Urinary bladder (tissue), 4 donors: ENCODE data around the gene CDCA8. TPM values are rescaled to one million over a fixed set of nuclear protein-coding genes. Genes with fewer than 3 reads are reported as not detected.

Experiments
- DNase-seq: peaks from one replicate; pipeline ENCODE4 v3.0.0-alpha.2; 2015; ENCODE audit errors: extremely low spot score
- H3K27ac ChIP-seq: one replicate; pipeline ENCODE4 v1.5.1; 2013; ENCODE audit warnings: low read depth, mild to moderate bottlenecking, moderate library complexity
- H3K36me3 ChIP-seq: one replicate; pipeline ENCODE4 v1.6.1; 2013; ENCODE audit warnings: mild to moderate bottlenecking, moderate library complexity; ENCODE audit not compliant: insufficient read depth
- H3K4me1 ChIP-seq: one replicate; pipeline ENCODE4 v1.6.1; 2013; ENCODE audit warnings: mild to moderate bottlenecking, moderate library complexity; ENCODE audit not compliant: insufficient read depth
- H3K4me3 ChIP-seq: one replicate; pipeline ENCODE4 v1.5.1; 2013; ENCODE audit warnings: low read depth, low read length
- WGBS: extraction: QIAGEN DNeasy Blood & Tissue Kit; methylation state at CpG from one replicate; pipeline ENCODE4 v1.1.7; 2013; 5-methylcytosine and 5-hydroxymethylcytosine counted together
- polyA plus RNA-seq: library from polyadenylated mRNA; stranded (reverse); fragments of 200-250 nt; gene quantifications from one replicate; pipeline ENCODE4 v1.2.3, GENCODE V29; 2013
- total RNA-seq: library from RNA; depleted of rRNA; stranded (reverse); fragments of >200 nt; gene quantifications from one replicate; pipeline ENCODE4 v1.2.3, GENCODE V29; 2014
- donor health status: healthy with polysubstance abuse.
- donor health status: healthy.

CDCA8 gene
- total and polyA plus RNA-seq, 2 donors, result 1.3 to 3.1 TPM

DNA sequence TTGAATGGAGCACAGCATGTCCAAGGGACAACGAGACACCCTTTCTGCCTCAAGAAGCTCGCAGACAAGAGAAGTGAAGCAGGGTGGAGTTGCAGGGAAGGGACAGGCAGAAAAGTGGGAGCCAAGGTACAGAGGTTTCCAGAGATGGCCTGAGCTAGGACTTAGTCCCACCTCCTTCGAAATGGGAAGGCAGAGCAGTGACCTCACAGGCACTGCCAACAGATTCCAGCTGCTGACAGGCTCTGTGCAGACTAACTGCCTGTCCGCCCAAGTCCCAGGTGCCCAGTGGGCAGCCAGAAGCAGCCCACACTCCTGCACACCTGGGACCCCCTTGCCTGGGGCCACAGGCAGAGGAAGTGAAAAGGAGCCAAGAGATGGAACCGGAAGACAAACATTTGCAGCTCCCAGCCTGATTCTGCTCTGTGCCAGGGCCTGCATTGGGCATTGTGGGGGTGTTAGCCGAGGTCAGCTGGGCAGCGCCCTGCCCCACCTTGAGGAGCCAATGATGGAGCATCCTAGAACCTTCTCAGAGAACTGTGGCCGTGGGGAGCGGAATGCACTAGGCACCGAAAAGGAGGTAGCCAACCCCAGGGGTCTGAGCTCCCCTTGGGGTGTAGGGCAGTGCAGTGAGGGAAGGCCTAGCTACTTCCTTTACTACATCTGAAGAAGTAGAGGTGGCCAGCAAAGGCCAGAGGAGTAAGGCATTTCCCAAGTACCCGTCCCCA, 30.1 kb upstream of the CDCA8 start:
- H3K4me3 ChIP-seq, result no peak overlapping the region
- 86% methylated on average over 11 of the region's 11 CpGs for WGBS
- DNase-seq, result no peak
- H3K4me1 ChIP-seq, result no peaks in the 10 kb centered on the region
- H3K27ac ChIP-seq, result no peak overlapping the region
- no peaks in the 10 kb centered on the region for H3K36me3 ChIP-seq

DNA sequence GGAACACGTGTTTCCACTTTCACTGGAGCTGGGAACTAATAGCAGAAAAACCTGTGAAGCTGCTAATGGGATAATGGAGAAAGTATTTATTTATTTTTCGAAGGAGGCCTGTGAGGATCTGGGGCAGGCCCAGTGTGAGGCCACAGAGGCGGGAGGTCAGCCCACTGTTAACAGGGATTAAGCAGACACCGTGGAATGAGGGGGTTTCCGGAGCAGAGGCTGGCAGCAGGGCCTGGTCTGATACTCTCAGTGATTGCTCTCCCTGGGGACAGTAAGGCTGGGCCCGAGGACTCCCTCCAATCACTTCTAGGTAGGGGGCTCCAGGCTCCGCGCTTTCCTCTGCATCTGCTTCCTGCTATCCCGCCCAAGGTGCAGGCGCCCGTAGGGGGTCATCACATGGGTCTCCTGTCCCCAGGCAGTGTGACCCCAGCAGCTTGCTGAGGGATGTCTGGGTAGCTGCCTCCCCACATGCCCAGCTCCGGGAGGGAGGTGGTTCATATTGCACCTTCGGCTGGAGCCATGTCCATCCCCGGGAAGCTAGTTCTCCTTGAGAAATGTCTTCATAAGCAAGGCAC, 28.8 kb upstream of the CDCA8 start:
- DNase-seq, result no peak
- H3K4me3 ChIP-seq, result no peak overlapping the region
- no peaks in the 10 kb centered on the region for H3K36me3 ChIP-seq
- H3K27ac ChIP-seq, result no peak overlapping the region
- no peaks in the 10 kb centered on the region for H3K4me1 ChIP-seq
- 53% methylated on average over 14 of the region's 14 CpGs for WGBS

DNA sequence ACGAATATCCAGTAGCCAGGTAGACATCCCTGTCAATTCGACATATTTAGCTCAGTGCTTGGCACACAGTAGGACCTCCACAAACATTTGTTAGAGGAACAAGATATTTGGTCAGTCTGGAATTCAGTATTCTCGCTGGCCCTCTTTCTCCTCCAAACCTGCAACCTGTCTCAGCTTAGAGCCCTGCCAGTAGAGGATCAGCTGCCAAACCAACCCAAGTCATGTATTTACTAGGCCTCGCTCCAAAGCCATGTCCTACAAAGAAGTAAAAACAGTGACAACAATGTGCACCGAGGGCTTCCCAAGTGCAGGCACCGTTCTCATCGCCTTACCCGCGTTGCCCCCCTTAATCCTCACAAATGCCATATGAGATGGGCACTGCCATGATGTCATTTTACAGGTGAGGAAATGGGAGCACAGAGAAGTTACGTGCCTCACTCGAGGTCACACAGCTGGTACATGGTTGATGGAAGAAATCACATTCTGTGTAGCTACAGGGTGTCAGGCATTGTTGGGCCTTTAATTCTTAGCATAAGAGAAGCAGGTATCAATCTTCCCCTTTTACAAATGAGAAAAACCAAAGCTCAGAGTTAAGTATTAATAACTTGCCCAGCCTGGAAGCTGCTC, 26.0 kb upstream of the CDCA8 start:
- Histone ChIP-seq H3K4me1 (no peaks in the 10 kb centered on the region), H3K36me3 (no peaks in the 10 kb centered on the region), H3K4me3 (no peak overlapping the region), H3K27ac (no peak overlapping the region)
- DNase-seq, result no peak
- 76% methylated on average over 11 of the region's 11 CpGs for WGBS

DNA sequence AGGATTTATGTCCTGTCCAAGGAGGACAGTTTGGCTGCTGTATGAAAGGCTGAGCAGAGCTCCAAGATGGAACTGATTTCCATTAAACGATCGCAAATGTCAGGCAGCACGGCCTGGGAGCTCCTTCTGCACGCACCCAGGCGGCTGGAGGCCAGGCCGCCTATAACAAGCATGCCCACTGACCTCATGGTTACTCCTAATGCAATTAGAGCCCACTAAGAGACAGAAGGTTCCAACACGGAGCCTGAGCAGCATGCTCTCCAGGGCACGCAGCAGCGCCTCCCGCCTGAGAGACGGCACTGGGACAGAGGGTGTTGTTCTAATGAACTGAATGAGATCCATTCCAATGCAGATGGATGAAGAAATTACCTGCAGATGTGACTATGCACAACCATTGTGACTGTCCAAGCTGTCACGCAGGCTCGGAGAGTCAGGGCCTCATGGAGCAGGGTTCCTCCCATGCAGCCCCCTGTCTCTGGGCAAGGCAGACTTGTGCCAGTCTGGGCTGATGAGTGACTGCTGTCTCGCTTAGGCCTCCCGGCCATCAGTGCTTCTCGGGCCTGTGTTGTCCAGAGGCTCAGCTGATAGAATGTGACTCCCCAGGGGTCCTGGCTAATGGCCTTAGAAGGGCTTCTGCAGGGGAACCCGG, 25.2 kb upstream of the CDCA8 start:
- DNase-seq, result no peak
- no peak overlapping the region for H3K27ac ChIP-seq
- 43% methylated on average over 17 of the region's 17 CpGs for WGBS

DNA sequence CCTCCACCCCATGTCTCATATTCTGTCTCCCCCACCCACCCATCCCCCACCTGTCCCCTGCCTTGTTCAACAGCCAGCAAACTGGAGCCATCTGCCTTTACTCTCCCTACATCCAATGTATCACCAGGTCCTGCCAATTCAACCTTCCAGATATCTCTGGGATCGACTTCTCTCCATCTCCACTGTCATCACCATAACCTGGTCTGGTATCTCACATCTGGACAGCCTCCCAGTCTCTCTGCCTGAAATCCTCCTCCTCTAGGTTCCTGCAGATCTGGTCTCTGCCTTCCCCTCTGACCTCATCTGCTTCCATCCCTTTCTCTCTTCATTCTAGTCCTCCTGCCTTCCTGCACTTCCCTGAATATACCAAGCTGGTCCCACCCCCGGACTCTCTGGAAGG, 22.2 kb upstream of the CDCA8 start:
- H3K4me1 ChIP-seq, result no peaks in the 10 kb centered on the region
- WGBS, result 55% methylated on average over 2 of the region's 2 CpGs
- no peak for DNase-seq
- no peaks in the 10 kb centered on the region for H3K36me3 ChIP-seq
- H3K4me3 ChIP-seq, result no peak overlapping the region
- H3K27ac ChIP-seq, result no peak overlapping the region

More for the DNA sequence above, 25.2 kb upstream of the CDCA8 start:
- H3K36me3 ChIP-seq, result no peaks in the 10 kb centered on the region
- no peak overlapping the region for H3K4me3 ChIP-seq
- no peaks in the 10 kb centered on the region for H3K4me1 ChIP-seq

DNA sequence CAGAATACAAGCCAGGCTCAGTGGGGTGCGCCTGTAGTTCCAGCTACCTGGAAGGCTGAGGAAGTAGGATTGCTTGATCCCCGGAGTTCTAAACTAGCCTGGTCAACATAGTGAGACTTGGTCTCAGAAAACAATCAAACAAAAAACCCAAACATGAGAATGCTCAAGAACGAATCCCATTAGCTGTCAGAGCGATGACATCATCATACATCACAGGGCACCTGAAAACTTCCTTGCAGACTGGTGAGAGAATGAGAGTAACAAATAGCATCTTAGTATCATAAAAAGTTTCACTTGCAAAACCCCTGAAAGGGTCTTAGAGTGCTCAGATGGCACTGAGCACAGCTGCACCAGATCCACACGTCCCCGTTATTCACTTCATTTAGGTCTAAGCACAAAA, 21.1 kb upstream of the CDCA8 start:
- DNase-seq, result no peak
- Histone ChIP-seq H3K36me3 (no peaks in the 10 kb centered on the region), H3K4me3 (no peak overlapping the region), H3K4me1 (no peaks in the 10 kb centered on the region), H3K27ac (no peak overlapping the region)
- WGBS, result 74% methylated on average over 6 of the region's 6 CpGs

DNA sequence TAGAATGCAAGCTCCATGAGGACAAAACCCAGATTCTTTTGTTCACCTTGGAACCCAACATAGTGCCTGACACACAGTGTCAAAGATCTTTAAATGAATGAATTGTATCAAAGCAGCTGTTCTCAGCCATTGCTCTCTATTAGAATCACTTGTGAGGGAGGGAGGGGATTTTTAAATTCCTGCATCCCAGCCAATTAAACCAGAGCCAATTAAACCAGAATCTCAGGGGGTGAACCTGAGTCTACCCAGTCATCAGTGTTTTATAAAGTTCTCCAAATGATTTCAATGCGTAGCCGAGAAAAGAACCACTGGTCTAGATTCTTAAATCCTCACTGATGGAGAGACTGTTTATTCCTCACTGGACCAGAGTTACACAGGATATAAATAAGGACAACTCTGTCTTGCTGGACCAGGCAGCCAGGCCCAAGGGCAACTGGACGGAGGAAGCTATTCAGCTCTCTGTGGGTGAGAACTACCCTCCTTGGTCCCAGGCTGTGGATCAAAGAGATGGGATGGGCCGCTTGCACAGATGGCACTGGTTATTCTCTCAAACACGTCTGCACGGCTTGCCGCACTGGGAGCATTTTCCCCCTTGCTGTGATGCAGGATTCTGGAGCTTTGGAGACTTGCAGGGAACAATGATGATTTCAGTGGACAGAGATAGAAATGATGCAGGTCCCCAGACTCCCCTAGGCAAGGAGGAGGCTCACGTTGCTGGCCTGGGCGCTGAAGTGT, 20.0 kb upstream of the CDCA8 start:
- Histone ChIP-seq H3K27ac (no peak overlapping the region), H3K4me1 (no peaks in the 10 kb centered on the region), H3K4me3 (no peak overlapping the region), H3K36me3 (no peaks in the 10 kb centered on the region)
- no peak for DNase-seq
- 35% methylated on average over 9 of the region's 9 CpGs for WGBS

DNA sequence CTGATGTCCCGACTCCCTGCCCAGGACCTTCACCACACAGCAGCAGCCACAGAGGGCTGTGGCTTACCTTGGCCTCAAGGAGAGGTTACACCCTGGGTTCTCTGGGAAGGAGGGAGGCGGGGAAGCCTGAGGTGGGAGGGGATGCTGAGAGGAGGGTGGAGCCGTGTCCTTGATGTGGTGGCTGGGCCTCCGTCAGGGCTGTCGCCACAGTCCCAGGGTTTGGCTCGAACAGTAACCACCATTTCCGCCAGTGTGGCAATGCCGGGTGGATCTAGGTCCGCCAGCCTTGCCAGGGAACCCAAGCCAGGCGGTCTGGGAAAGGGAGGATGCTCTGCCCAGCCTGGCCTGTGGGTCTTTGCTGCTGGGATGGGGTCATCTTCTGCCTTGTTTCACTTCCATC, 18.4 kb upstream of the CDCA8 start:
- H3K4me1 ChIP-seq, result no peaks in the 10 kb centered on the region
- no peaks in the 10 kb centered on the region for H3K36me3 ChIP-seq
- 77% methylated on average over 10 of the region's 10 CpGs for WGBS
- H3K27ac ChIP-seq, result no peak overlapping the region
- DNase-seq, result no peak
- H3K4me3 ChIP-seq, result no peak overlapping the region

DNA sequence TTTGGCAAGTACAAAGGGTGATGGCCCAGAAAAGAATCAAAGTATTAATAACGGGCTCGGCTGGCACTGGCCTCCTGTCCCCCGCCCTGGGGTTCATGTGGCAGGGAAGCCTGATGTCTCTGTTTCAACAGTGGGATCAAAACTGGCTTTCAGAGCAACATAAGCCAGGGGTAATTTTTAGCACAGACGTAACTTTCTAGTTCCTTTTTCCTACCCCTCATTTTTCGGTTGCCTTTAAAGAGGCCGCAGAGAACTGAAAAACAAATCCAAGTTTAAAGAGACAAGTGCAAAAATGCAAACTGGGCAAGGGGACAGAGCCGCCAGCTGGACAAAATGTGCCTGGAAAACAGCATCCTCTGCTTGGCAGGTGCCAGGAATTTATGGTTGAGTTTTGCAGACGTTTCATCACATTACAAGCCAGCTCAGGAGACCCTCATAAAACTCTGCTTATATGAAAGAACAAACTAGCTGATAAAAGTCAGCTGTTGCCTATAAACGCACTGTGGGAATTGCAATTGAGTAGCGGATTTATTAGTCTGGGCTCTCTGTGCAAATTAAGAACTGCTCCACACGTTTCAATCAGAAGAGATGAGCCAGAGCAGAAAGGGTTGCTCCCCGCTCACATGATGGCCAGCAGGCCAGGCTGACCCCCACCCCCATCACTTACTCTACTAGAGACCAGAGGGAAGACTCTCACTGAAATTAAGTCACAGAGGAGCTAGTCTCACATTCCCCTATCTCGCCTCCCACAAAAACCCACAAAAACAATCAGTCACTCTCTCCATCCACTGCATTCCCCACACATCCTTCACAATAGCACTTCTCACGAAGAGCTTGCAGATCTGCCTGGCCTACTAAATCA, 15.8 kb upstream of the CDCA8 start:
- DNase-seq, result peak; percentile 79
- 14% methylated on average over 14 of the region's 14 CpGs for WGBS
- Histone ChIP-seq H3K4me3 (no peak overlapping the region), H3K36me3 (no peaks in the 10 kb centered on the region), H3K4me1 (no peaks in the 10 kb centered on the region), H3K27ac (no peak overlapping the region)

DNA sequence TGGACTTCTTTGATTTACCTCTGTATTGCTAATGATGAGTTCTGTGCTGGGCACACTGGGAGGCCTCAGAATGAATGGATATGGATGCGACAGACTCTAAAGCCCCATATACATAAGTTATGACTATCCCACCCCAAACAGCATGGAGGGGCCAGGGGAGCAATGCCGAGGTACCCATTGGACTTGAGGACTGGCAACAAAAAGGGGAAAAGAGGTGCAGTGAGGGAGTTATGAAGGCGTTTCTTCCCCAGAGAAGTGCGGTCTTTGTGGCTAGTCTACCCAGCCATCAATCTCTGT, 15.2 kb upstream of the CDCA8 start:
- WGBS, result 68% methylated on average over 4 of the region's 4 CpGs
- Histone ChIP-seq H3K27ac (no peak overlapping the region), H3K36me3 (no peaks in the 10 kb centered on the region), H3K4me3 (no peak overlapping the region), H3K4me1 (no peaks in the 10 kb centered on the region)
- no peak for DNase-seq

DNA sequence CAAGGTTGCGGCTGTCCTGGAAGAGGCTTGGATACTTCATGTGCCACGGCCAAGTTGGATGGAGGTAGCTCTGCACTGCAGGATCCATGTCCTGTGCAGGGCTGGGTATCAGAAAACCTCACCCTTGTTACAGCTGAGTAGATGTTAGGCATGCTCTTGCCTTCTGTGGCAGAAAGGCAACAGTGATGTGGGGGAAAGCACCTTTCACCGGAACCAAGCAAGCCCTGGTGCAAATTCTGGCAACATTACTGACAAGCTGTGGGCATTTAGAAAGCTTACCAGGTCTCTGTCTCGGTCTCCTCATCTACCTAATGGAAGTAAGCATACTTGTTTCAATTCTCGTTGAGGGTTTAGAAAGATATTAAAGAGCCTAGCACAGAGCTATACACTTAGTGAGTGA, 14.5 kb upstream of the CDCA8 start:
- DNase-seq, result no peak
- Histone ChIP-seq H3K27ac (no peak overlapping the region), H3K36me3 (no peaks in the 10 kb centered on the region), H3K4me1 (no peaks in the 10 kb centered on the region), H3K4me3 (no peak overlapping the region)
- WGBS, result 91% methylated on average over 5 of the region's 5 CpGs

DNA sequence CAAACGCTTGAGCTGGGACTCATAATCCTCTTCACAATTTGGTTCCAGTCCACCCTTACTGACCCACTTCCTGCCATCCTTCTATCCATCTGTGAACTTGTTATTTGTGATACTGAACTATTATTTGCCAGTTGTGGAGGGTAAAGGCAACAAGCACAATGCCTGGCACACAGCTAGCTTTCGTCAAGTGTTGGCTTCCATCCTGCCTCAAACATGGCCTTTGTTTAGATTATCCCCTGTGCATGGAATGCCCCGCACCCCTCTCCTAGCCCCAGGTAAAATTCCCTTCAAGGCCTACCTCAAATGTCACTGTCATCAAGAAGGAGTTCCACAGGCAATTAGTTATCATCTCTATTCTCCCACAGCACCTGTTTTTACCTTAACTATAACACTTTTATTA, 11.4 kb upstream of the CDCA8 start:
- Histone ChIP-seq H3K36me3 (no peaks in the 10 kb centered on the region), H3K4me3 (no peak overlapping the region), H3K27ac (no peak overlapping the region), H3K4me1 (no peaks in the 10 kb centered on the region)
- WGBS, result 86% methylated on average over 3 of the region's 3 CpGs
- DNase-seq, result no peak
